Activated CD4-positive, alpha-beta T cell treated with anti-CD3 and anti-CD28 coated beads, Interleukin-2, amount 10 ng/mL, durations not matched to agents 7 days and 5 days (primary cell): ENCODE measurements around the gene CLNK. TPM values are rescaled to one million over a fixed set of nuclear protein-coding genes. Genes with fewer than 3 reads are reported as not detected.
"Not testable (repeated sequence)": the region's sequence is repeated elsewhere in the genome, so short reads cannot be mapped to it uniquely, and the experiment has no call there.

Source experiments
- CTCF ChIA-PET: fragments of 350-600 bp; sonication (Branson Sonifier 250); formaldehyde crosslinking; loops from one replicate; lab custom pipeline; 2021; ENCODE audit warnings: antibody characterized with exemption; lab: Charles Lee
- POLR2A ChIA-PET: fragments of 350-600 bp; sonication (Branson Sonifier 250); formaldehyde crosslinking; loops from one replicate; lab custom pipeline; 2021; ENCODE audit warnings: antibody characterized with exemption; lab: Charles Lee
- DNase-seq: peaks from one replicate; pipeline ENCODE4 v3.0.0-alpha.2; 2020
- H3K27ac Mint-ChIP-seq: one replicate; pipeline ENCODE4 v1.8.0; 2021; ENCODE audit warnings: mild to moderate bottlenecking, moderate library complexity, mixed read lengths
- H3K27me3 Mint-ChIP-seq: one replicate; pipeline ENCODE4 v1.8.0; 2021; ENCODE audit warnings: mixed read lengths
- H3K36me3 Mint-ChIP-seq: one replicate; pipeline ENCODE4 v1.8.0; 2021; ENCODE audit warnings: low read depth, mixed read lengths
- H3K4me1 Mint-ChIP-seq: one replicate; pipeline ENCODE4 v1.8.0; 2021; ENCODE audit warnings: mixed read lengths
- H3K4me3 Mint-ChIP-seq: one replicate; pipeline ENCODE4 v1.8.0; 2021; ENCODE audit warnings: mild to moderate bottlenecking, moderate library complexity, mixed read lengths
- H3K9me3 Mint-ChIP-seq: one replicate; pipeline ENCODE4 v1.8.0; 2021; ENCODE audit warnings: mixed read lengths
- total RNA-seq, 2 experiments: library from RNA; stranded (reverse); gene quantifications; one replicate each; pipeline ENCODE4 v1.2.3, GENCODE V29; 2021

CLNK gene
- total RNA-seq, 2 experiments from 2014 or later: not detected

- H3K4me1 Mint-ChIP-seq: peaks cover 11% of the 10 kb centered on the region
- H3K4me3 Mint-ChIP-seq: no peak overlapping the region
- no peaks in the 10 kb centered on the region for H3K9me3 Mint-ChIP-seq
- CTCF ChIA-PET: no interaction called here
- H3K27ac Mint-ChIP-seq: peak overlapping the region; percentile 46
- DNase-seq: no peak
- peaks cover 2% of the 10 kb centered on the region for H3K27me3 Mint-ChIP-seq
- H3K36me3 Mint-ChIP-seq: no peaks in the 10 kb centered on the region
- POLR2A ChIA-PET: no interaction called here
These were observed 108.3 kb downstream of the CLNK start for GRCh38 chr4:10576236-10576635.

- no peak for DNase-seq
- ChIA-PET POLR2A (no interaction called here), CTCF (no interaction called here)
- Mint-ChIP-seq H3K27ac (no peak overlapping the region), H3K9me3 (no peaks in the 10 kb centered on the region), H3K27me3 (peaks cover 2% of the 10 kb centered on the region), H3K4me3 (no peak overlapping the region), H3K36me3 (no peaks in the 10 kb centered on the region), H3K4me1 (peaks cover 11% of the 10 kb centered on the region)
These were observed 109.2 kb downstream of the CLNK start for GRCh38 chr4:10575414-10575813.

GRCh38 chr4:10574553-10574952 is 110.0 kb downstream of the CLNK start:
- CTCF ChIA-PET, H3K4me3 Mint-ChIP-seq, H3K9me3 Mint-ChIP-seq, H3K27ac Mint-ChIP-seq, H3K27me3 Mint-ChIP-seq, POLR2A ChIA-PET, H3K36me3 Mint-ChIP-seq, DNase-seq: not testable (repeated sequence)
- H3K4me1 Mint-ChIP-seq: peaks cover 11% of the 10 kb centered on the region

GRCh38 chr4:10571909-10572308 is 112.7 kb downstream of the CLNK start:
- DNase-seq: no peak
- POLR2A ChIA-PET: no interaction called here
- H3K36me3 Mint-ChIP-seq: no peaks in the 10 kb centered on the region
- H3K9me3 Mint-ChIP-seq: no peaks in the 10 kb centered on the region
- no peak overlapping the region for H3K27ac Mint-ChIP-seq
- peaks cover 7% of the 10 kb centered on the region for H3K27me3 Mint-ChIP-seq
- no peak overlapping the region for H3K4me3 Mint-ChIP-seq
- peaks cover 4% of the 10 kb centered on the region for H3K4me1 Mint-ChIP-seq
- CTCF ChIA-PET: no interaction called here

GRCh38 chr4:10569491-10569890 is 115.1 kb downstream of the CLNK start:
- peaks cover 2% of the 10 kb centered on the region for H3K4me1 Mint-ChIP-seq
- POLR2A ChIA-PET: no interaction called here
- no peak overlapping the region for H3K27ac Mint-ChIP-seq

GRCh38 chr4:10567766-10568165 is 116.8 kb downstream of the CLNK start:
- H3K36me3 Mint-ChIP-seq: no peaks in the 10 kb centered on the region
- peaks cover 5% of the 10 kb centered on the region for H3K27me3 Mint-ChIP-seq
- CTCF ChIA-PET: no interaction called here
- no peaks in the 10 kb centered on the region for H3K4me1 Mint-ChIP-seq
- POLR2A ChIA-PET: no interaction called here
- no peak for DNase-seq
- H3K27ac Mint-ChIP-seq: no peak overlapping the region
- no peak overlapping the region for H3K4me3 Mint-ChIP-seq
- H3K9me3 Mint-ChIP-seq: no peaks in the 10 kb centered on the region

More at GRCh38 chr4:10569491-10569890, 115.1 kb downstream of the CLNK start:
- DNase-seq: no peak
- H3K36me3 Mint-ChIP-seq: no peaks in the 10 kb centered on the region
- no peak overlapping the region for H3K4me3 Mint-ChIP-seq
- H3K9me3 Mint-ChIP-seq: no peaks in the 10 kb centered on the region
- CTCF ChIA-PET: no interaction called here
- H3K27me3 Mint-ChIP-seq: peaks cover 7% of the 10 kb centered on the region

GRCh38 chr4:10565166-10565780 is 119.3 kb downstream of the CLNK start:
- CTCF ChIA-PET: no interaction called here
- POLR2A ChIA-PET: no interaction called here
- Mint-ChIP-seq H3K4me3 (no peak overlapping the region), H3K27me3 (peaks cover 8% of the 10 kb centered on the region), H3K36me3 (no peaks in the 10 kb centered on the region), H3K9me3 (no peaks in the 10 kb centered on the region), H3K4me1 (no peaks in the 10 kb centered on the region), H3K27ac (no peak overlapping the region)
- no peak for DNase-seq

GRCh38 chr4:10554694-10555093 is 129.9 kb downstream of the CLNK start:
- H3K27ac Mint-ChIP-seq: no peak overlapping the region
- peak; percentile 55 for DNase-seq
- H3K36me3 Mint-ChIP-seq: no peaks in the 10 kb centered on the region
- CTCF ChIA-PET: no interaction called here
- no peak overlapping the region for H3K4me3 Mint-ChIP-seq
- H3K27me3 Mint-ChIP-seq: peaks cover 12% of the 10 kb centered on the region
- POLR2A ChIA-PET: no interaction called here
- no peaks in the 10 kb centered on the region for H3K9me3 Mint-ChIP-seq
- H3K4me1 Mint-ChIP-seq: peaks cover 3% of the 10 kb centered on the region

- CTCF ChIA-PET: no interaction called here
- H3K27me3 Mint-ChIP-seq: peaks cover 12% of the 10 kb centered on the region
- no peak overlapping the region for H3K27ac Mint-ChIP-seq
- peaks cover 3% of the 10 kb centered on the region for H3K4me1 Mint-ChIP-seq
- no peak for DNase-seq
- H3K9me3 Mint-ChIP-seq: no peaks in the 10 kb centered on the region
- H3K36me3 Mint-ChIP-seq: no peaks in the 10 kb centered on the region
- POLR2A ChIA-PET: no interaction called here
- H3K4me3 Mint-ChIP-seq: no peak overlapping the region
These were observed 130.4 kb downstream of the CLNK start for GRCh38 chr4:10554121-10554520.

GRCh38 chr4:10552591-10553280 is 131.8 kb downstream of the CLNK start:
- Mint-ChIP-seq H3K4me1 (peaks cover 3% of the 10 kb centered on the region), H3K9me3 (no peaks in the 10 kb centered on the region), H3K36me3 (no peaks in the 10 kb centered on the region), H3K27me3 (peaks cover 12% of the 10 kb centered on the region), H3K27ac (no peak overlapping the region), H3K4me3 (no peak overlapping the region)
- ChIA-PET POLR2A (no interaction called here), CTCF (interaction anchor here (0.7 to 2.1 kb wide), 2 partner anchors 92 to 395 kb away, joined by 3 to 6 read pairs; no protein-coding TSS in a partner anchor)
- no peak for DNase-seq

GRCh38 chr4:10535912-10536311 is 148.7 kb downstream of the CLNK start:
- H3K36me3 Mint-ChIP-seq: no peaks in the 10 kb centered on the region
- no peak for DNase-seq
- ChIA-PET CTCF (no interaction called here), POLR2A (no interaction called here)
- H3K4me3 Mint-ChIP-seq: no peak overlapping the region
- H3K27ac Mint-ChIP-seq: no peak overlapping the region
- H3K9me3 Mint-ChIP-seq: no peaks in the 10 kb centered on the region
- no peaks in the 10 kb centered on the region for H3K4me1 Mint-ChIP-seq
- H3K27me3 Mint-ChIP-seq: no peaks in the 10 kb centered on the region

GRCh38 chr4:10534820-10535219 is 149.7 kb downstream of the CLNK start:
- Mint-ChIP-seq H3K36me3 (no peaks in the 10 kb centered on the region), H3K9me3 (no peaks in the 10 kb centered on the region), H3K27me3 (peaks cover 2% of the 10 kb centered on the region), H3K4me3 (no peak overlapping the region), H3K27ac (no peak overlapping the region), H3K4me1 (no peaks in the 10 kb centered on the region)
- ChIA-PET POLR2A (no interaction called here), CTCF (interaction anchor here (0.6 kb wide), 1 partner anchor 17 kb away, joined by 4 read pairs; no protein-coding TSS in a partner anchor)
- no peak for DNase-seq

GRCh38 chr4:10532155-10532554 is 152.4 kb downstream of the CLNK start:
- POLR2A ChIA-PET: no interaction called here
- Mint-ChIP-seq H3K27me3 (peaks cover 2% of the 10 kb centered on the region), H3K27ac (no peak overlapping the region), H3K4me3 (no peak overlapping the region), H3K4me1 (no peaks in the 10 kb centered on the region), H3K36me3 (no peaks in the 10 kb centered on the region), H3K9me3 (no peaks in the 10 kb centered on the region)
- DNase-seq: no peak
- CTCF ChIA-PET: interaction anchor here (1.1 kb wide), 1 partner anchor 44 kb away, joined by 3 read pairs; no protein-coding TSS in a partner anchor
